CD1c-positive myeloid dendritic cell (primary cell): ENCODE data around the gene ASCC2.
A peak's percentile ranks its signal among the peaks of the same experiment; 100 is the strongest.
"Not testable (repeated sequence)": the region's sequence is repeated elsewhere in the genome, so short reads cannot be mapped to it uniquely, and the experiment has no call there.

Experiments used
- DNase-seq: peaks from one replicate; pipeline ENCODE4 v3.0.0-alpha.2; 2016; ENCODE audit errors: extremely low spot score

The ASCC2 gene

GRCh38 chr22:29754658-29755395, 83.2 kb downstream of the ASCC2 start:
- DNase-seq, result not testable (repeated sequence)

GRCh38 chr22:29753808-29754657, 84.0 kb downstream of the ASCC2 start:
- no peak for DNase-seq

- DNase-seq, result no peak
Observed at GRCh38 chr22:29751669-29752068, 86.4 kb downstream of the ASCC2 start.

GRCh38 chr22:29750559-29751538, 87.2 kb downstream of the ASCC2 start:
- DNase-seq, result peak; percentile 53

- no peak for DNase-seq
Observed at GRCh38 chr22:29750029-29750428, 88.0 kb downstream of the ASCC2 start.

DNA sequence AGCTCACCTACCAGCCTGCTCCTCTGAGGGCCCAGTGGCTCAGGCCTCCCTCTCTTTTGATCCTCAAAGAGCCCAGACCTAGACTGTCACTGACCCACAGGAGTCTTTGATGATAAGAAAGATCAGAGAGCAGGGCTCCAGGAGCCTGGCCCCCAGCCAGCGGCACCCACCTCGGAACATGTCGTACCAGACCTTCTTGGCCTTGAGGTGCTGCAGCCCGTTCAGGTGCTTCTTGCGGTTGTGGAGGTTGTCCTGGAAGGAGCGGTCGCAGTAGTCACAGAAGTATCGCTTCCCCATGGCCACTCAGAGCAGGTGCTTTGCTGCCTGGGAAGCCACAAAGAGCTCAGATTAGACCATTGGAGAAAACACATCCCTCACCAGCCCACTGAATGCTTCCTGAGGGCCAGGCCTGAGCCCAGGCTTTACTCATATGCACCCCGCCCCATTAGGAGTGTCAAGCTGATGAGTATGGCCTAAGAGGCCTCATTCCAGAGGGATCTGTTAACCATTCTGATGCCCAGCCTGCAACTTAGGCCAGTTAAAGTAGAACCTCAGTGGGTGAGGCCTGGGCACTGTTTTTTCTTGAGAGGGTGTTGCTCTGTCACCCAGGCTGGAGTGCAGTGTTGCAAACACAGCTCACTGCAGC, 89.7 kb downstream of the ASCC2 start:
- DNase-seq, result no peak

GRCh38 chr22:29747832-29748231, 90.2 kb downstream of the ASCC2 start:
- DNase-seq, result no peak

DNA sequence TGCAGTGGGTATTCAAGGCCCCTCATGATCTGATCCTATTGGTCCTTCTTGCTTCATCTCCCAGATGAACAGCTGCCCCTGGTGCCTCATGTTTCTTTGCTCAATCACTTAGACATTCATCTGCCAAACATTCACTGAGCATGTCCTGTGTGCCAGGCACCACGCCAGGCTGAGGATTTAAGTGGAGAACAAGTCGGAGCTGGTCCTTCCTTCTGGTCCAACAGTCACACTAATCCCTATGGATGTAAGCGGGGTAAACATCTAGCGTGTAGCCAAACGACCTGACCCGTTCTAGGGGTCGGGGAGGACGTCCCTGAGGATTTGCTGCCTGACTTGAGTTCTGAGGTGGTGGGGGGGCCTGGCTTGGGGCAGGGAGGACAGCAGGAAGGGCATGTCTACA, 93.2 kb downstream of the ASCC2 start:
- DNase-seq, result no peak

DNA sequence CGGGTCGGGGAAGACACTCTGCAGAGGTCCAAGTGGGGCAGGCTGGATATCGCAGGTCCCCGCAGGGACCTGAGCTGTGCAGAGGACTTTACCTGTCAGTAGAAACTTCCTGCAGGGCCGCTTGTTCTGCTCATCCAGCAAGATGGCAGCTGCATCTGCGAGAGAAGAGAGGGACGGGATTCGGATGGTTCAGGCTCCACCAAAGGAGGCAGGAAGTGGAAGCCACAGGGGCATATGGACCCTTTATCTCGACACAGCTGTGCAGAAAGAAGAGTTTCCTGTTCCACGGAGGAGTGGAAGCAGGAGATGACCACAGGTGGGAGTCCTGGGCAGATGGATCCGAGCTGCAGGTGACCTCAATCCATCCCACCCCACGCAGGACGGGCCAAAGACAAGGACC, 95.7 kb downstream of the ASCC2 start:
- no peak for DNase-seq

GRCh38 chr22:29741926-29742325, 96.1 kb downstream of the ASCC2 start:
- DNase-seq, result no peak

DNA sequence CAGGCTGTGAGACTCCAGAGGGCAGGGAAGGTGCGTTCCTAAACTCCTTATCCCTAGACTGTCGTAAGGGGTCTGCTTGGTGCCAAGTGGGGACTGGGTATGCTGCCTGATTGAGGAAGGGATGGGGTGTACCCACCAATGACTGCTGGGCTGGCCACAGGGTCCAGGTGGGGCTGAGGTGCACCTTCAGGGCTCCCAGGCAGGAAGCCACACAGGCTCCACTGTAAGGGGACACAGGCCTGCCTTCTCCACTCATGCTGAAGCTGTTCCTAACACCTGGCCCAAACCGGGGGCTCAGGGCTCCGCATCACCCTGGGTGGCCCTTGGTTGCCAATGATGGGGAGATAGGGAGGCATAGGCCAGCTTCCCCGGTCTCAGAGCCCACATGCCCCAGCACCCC, 97.9 kb downstream of the ASCC2 start:
- DNase-seq, result no peak

- no peak for DNase-seq
Observed at GRCh38 chr22:29739346-29739875, 98.7 kb downstream of the ASCC2 start.
